Type B pancreatic cell (in vitro differentiated cells): ENCODE results near the gene CCR3. TPM values are rescaled to one million over a fixed set of nuclear protein-coding genes. Genes with fewer than 3 reads are reported as not detected.

Experiments
- DNase-seq: peaks from one replicate; pipeline ENCODE4 v3.0.0; 2021; ENCODE audit warnings: mixed read lengths; ENCODE audit not compliant: unreplicated experiment; ENCODE audit errors: extremely low spot score
- H3K27ac Mint-ChIP-seq: 2 replicates; pipeline ENCODE4 v1.8.0; 2021; ENCODE audit warnings: mild to moderate bottlenecking, mixed read lengths
- H3K27me3 Mint-ChIP-seq: 2 replicates; pipeline ENCODE4 v1.8.0; 2021; ENCODE audit warnings: mixed read lengths
- H3K36me3 Mint-ChIP-seq: 2 replicates; pipeline ENCODE4 v1.8.0; 2021; ENCODE audit warnings: mixed read lengths
- H3K4me1 Mint-ChIP-seq: one replicate; pipeline ENCODE4 v1.8.0; 2021; ENCODE audit warnings: mixed read lengths; ENCODE audit not compliant: unreplicated experiment
- H3K4me3 Mint-ChIP-seq: 2 replicates; pipeline ENCODE4 v1.8.0; 2021; ENCODE audit warnings: mild to moderate bottlenecking, mixed read lengths
- H3K9me3 Mint-ChIP-seq: 2 replicates; pipeline ENCODE4 v1.8.0; 2021; ENCODE audit warnings: mixed read lengths
- total RNA-seq: library from RNA; stranded (reverse); gene quantifications from 2 replicates; pipeline ENCODE4 v1.2.1, GENCODE V29; 2021; ENCODE audit warnings: low replicate concordance
- TF ChIP-seq, protein P1 (sequence below): fragments of 200-600 bp; sonication (generic); conservative IDR thresholded peaks from 2 replicates; pipeline ENCODE4 v1.5.0; 2021; ENCODE audit warnings: antibody characterized with exemption, mild to moderate bottlenecking

CCR3 gene
- total RNA-seq, 1 donor from 2014 or later = not detected

DNA sequence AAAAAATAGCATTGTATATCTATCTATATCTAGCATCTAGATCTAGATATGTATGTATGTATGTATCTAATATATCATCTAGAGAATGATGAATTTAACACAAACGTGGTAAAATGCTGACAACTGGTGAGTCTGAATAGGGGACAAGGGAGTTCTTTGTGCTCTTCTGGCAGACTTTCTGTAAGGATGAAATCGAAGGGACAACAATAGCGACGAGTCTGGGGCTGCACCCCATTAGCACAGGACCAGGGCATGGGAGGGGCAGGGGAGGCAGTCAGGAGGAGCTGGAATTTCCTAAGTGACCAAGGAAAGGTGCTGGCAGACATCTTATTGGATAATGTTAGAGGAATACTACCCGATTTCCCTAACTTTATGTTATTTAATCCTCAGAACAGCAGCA lies 42.0 kb upstream of the CCR3 start:
- Mint-ChIP-seq H3K27ac (no peak overlapping the region), H3K36me3 (no peaks in the 10 kb centered on the region), H3K9me3 (no peaks in the 10 kb centered on the region)

DNA sequence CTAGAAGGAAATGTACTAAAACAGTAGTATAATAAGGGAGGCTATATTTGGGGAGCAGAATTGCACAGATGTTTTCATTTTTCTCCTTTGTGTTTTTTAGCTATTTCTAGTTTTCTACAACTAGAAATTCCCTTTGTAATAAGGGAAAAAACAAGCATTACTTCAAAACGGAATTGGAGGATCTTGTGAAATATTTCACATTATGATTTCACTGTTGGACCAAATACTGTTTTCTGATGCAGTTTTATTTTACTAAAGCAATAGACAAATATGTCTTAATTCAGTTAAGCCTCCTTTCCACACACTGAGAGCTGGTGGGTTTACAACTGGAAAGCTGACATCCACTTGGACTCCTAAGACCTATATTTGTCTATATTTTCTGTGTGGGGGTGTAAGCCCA lies 41.5 kb upstream of the CCR3 start:
- H3K27ac Mint-ChIP-seq = no peak overlapping the region
- no peaks in the 10 kb centered on the region for H3K27me3 Mint-ChIP-seq
- no peak for DNase-seq
- no peaks in the 10 kb centered on the region for H3K4me1 Mint-ChIP-seq
- no peaks in the 10 kb centered on the region for H3K9me3 Mint-ChIP-seq
- H3K36me3 Mint-ChIP-seq = no peaks in the 10 kb centered on the region
- no peak overlapping the region for H3K4me3 Mint-ChIP-seq
- TF ChIP-seq, protein P1, sequence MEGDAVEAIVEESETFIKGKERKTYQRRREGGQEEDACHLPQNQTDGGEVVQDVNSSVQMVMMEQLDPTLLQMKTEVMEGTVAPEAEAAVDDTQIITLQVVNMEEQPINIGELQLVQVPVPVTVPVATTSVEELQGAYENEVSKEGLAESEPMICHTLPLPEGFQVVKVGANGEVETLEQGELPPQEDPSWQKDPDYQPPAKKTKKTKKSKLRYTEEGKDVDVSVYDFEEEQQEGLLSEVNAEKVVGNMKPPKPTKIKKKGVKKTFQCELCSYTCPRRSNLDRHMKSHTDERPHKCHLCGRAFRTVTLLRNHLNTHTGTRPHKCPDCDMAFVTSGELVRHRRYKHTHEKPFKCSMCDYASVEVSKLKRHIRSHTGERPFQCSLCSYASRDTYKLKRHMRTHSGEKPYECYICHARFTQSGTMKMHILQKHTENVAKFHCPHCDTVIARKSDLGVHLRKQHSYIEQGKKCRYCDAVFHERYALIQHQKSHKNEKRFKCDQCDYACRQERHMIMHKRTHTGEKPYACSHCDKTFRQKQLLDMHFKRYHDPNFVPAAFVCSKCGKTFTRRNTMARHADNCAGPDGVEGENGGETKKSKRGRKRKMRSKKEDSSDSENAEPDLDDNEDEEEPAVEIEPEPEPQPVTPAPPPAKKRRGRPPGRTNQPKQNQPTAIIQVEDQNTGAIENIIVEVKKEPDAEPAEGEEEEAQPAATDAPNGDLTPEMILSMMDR = no peak

More for the DNA sequence above, 42.0 kb upstream of the CCR3 start:
- no peaks in the 10 kb centered on the region for H3K4me1 Mint-ChIP-seq
- DNase-seq = no peak
- no peaks in the 10 kb centered on the region for H3K27me3 Mint-ChIP-seq
- TF ChIP-seq, protein P1 = no peak
- no peak overlapping the region for H3K4me3 Mint-ChIP-seq

DNA sequence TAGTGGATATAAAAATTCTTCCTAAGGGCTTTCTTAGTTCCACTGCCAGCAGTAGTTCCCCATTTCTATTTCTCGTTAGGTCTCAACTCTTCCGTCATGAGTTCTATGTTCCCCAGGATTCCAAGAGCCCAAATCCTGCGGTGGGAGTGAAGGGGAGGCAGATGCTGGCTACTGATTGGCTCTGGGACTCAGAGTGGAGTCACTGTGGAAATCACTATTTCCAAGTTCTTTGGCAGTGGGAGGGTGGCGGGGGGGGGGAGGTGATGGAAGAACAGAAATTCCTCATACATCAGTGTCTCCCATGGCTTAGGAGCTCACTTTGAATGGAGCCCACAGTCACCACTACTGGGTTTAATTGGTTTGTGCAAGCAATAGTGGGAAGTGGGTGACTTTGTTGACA lies 39.7 kb upstream of the CCR3 start:
- Mint-ChIP-seq H3K4me1 (no peaks in the 10 kb centered on the region), H3K36me3 (no peaks in the 10 kb centered on the region), H3K27me3 (no peaks in the 10 kb centered on the region)

DNA sequence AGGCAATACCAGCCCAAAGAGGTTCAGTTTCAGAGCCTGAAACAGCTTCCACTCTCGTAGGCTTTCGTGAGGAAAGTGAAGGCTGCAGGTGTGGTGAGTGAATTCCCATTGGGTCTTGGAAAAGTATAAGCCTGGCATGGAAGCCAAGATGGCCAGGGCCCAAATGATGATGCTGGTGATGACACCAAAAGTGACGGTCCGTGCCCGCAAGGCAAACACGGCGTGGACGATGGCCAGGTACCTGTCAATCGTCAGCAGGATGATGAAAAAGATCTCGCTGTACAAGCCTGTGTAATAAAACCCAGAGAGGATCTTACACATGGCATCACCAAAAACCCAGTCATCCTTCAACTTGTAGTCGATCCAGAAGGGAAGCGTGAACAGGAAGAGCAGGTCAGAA lies 38.6 kb upstream of the CCR3 start:
- DNase-seq = no peak
- H3K27ac Mint-ChIP-seq = no peak overlapping the region
- TF ChIP-seq, protein P1 = no peak
- H3K4me1 Mint-ChIP-seq = peaks cover 6% of the 10 kb centered on the region
- no peaks in the 10 kb centered on the region for H3K9me3 Mint-ChIP-seq
- no peaks in the 10 kb centered on the region for H3K36me3 Mint-ChIP-seq
- H3K27me3 Mint-ChIP-seq = no peaks in the 10 kb centered on the region
- no peak overlapping the region for H3K4me3 Mint-ChIP-seq

More for the DNA sequence above, 39.7 kb upstream of the CCR3 start:
- no peaks in the 10 kb centered on the region for H3K9me3 Mint-ChIP-seq
- no peak overlapping the region for H3K27ac Mint-ChIP-seq
- DNase-seq = no peak
- TF ChIP-seq, protein P1 = no peak
- no peak overlapping the region for H3K4me3 Mint-ChIP-seq

DNA sequence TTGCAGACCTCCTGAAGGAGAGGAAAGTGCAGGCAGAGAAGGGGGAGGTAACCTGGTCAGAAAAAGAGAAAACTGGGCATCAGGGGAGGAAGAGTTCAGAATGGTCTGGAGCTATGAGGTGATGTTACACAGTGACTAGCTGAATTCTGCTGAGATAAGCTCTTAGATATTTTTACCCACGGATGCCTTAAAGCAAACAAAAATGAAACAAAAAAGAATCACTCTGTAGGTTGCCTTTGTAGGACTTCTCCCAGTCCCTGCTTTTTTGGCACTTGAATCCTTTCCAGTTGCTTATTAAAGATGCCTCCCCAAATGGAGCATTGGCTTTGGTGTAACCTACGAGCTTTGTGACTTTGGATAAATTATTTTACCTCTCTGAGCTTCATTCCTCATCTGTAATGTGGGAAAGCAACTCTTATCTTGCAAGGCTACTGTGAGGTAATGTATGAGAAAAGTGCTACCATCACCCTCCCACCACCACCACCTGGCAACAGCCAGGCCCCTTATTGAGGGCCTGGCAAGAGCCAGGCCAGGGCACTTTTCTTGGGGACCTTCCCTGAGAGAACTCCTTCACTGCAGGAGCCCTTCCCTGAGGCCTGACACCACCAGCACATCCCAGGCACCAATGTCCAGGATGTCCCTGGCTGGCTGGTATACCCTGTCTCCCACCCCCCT lies 36.8 kb upstream of the CCR3 start:
- no peaks in the 10 kb centered on the region for H3K27me3 Mint-ChIP-seq
- no peaks in the 10 kb centered on the region for H3K36me3 Mint-ChIP-seq
- H3K4me3 Mint-ChIP-seq = no peak overlapping the region
- TF ChIP-seq, protein P1 = no peak
- DNase-seq = no peak
- peaks cover 6% of the 10 kb centered on the region for H3K4me1 Mint-ChIP-seq
- H3K9me3 Mint-ChIP-seq = no peaks in the 10 kb centered on the region
- H3K27ac Mint-ChIP-seq = no peak overlapping the region
